GM21529 (cell line): ENCODE measurements around the gene B3GNT2.
"Not testable (repeated sequence)": the region's sequence is repeated elsewhere in the genome, so short reads cannot be mapped to it uniquely, and the experiment has no call there.

ENCODE experiments used
- ATAC-seq: cut with Tn5 transposase; IDR thresholded peaks from one replicate; pipeline ENCODE4 v1.9.1; 2021; ENCODE audit not compliant: unreplicated experiment

B3GNT2 gene

DNA sequence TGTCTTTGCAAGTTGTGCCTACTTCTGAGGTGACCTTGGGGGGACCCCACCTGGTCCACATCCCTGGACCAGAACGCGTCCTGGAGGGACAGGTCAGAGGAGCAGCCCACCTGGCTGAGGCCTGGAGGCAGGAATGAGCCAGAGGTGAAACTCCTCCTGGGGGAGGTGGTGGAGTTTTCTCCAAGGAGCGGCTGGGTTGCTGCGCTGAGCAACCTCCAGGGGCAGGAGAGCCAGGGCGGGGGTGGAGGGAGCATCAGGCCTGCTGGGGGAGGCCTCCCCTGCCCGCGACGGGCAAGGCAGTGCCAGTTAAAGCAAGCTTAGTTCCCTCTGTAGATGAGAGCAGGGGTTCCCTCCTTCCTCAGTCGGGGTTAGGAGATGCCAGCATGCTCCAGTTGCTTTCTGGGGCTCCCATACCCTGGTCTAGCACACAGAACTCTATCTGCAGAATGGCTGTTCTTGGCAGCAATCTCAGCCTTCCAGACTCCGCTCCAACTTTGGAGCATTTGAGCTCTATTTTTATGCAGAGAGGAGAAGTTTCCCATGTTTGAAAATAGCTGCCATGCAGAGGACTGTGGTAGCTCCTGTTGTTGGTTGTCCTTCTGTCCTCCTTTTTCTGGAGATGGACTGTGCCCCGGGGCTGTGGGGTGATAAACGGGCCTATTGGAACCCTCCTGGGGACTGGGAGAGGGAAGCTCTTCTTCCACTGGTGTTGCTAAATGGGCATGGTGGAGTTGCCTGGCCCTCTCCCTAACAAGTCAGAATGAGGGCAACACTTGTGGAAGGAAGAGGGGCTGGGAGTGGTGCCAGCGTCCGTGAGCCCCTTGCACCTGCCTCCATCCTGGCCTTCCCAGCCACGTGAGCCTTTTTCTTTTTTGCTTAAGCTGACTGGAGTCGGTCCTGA is 39.1 kb downstream of the B3GNT2 start:
- no peak for ATAC-seq

GRCh38 chr2:62236499-62236898 is 40.6 kb downstream of the B3GNT2 start:
- no peak for ATAC-seq

GRCh38 chr2:62238236-62238635 is 42.3 kb downstream of the B3GNT2 start:
- no peak for ATAC-seq

GRCh38 chr2:62240546-62240945 is 44.6 kb downstream of the B3GNT2 start:
- no peak for ATAC-seq

DNA sequence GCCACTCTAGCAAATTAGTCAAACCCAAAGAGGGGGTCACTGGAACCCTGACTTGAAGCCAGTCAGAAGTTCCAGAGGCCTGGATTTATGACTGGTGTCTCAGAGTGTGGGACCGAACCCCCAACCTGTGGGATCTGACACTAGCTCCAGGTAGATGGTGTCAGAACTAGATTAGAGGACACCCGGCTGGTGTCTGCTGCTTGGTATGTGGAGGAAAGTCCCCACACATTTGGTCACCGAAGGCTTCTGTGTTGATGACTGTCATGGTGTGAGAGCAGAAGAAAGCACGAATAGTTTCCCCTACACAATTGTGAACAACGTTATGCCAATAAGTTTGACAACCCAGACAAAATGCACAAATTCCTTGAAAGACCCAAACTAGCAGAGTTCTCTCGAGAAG is 48.1 kb downstream of the B3GNT2 start:
- no peak for ATAC-seq

GRCh38 chr2:62248226-62248625 is 52.3 kb downstream of the B3GNT2 start:
- ATAC-seq, result no peak

DNA sequence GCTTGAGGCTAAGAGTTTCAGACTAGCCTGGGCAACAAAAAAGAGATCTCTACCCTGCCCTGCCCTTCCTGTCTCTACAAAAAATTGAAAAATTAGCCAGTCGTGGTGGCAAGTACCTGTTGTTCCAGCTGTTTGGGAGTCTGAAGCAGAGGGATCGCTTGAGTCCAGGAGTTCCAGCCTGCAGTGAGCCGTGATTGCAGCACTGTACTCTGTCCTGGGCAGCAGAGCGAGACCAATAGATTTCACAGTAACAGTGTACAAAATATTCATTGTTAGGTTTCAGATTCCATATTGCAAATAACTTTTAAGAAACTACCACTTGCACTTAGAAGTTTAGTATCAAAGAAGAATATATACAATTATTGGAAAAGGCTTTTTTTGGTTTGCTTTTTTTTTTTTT is 54.3 kb downstream of the B3GNT2 start:
- no peak for ATAC-seq

DNA sequence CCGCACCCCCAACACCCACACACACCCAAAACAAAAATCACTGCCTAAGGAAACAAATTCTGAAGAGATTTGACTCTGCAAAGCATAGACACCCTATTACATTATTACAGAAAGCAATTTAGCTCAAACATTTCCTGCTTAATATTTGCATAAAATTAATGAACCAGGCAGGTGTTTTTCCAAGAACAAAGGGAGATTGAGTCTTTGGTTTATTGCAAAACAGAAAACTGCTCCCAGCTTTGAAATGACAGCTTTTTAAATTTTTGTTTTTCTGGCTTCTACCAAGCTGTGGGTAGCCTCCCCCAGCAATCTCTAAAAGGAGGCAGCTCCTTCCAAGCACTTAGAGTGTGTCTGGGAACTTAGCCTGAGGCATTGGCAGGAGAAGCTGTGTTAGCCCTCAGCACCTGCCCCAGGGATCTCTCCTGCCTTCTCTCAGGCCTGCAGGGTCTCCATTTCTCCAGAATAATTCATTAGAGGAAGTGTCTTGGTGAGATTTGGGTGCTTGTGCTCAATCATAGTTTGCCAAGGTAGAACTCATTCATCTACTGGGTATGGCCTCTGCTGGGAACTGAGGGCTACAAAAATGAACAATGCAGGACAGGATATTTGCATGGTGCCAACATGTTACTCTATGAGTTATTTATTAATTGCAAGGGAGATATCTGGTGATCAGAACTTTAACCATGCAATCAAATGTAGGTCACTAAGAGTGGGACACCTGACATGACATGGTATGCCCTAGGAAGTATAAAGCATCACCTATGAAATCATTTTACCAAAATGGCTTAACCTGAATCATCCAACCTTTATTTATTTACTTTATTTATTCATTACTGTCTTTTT is 58.7 kb downstream of the B3GNT2 start:
- ATAC-seq, result no peak

DNA sequence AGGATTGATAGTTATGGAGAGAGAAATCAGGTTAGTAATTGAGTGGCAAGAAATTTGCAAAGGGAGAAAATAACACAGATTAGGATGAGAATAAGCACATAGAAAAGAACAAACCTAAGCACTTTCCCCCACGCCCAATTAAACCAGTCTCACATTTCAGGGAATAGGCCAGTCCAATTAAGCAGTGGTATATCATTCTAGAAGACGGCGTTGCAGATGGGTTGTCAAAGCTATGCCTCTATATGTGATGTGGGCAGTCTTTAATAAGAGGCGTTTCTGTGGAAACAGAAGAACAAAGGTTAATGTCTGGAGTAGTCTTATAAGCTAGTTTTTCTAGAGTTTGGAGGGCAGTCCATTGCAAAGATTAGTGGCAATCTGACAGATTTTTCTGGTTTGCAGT is 61.6 kb downstream of the B3GNT2 start:
- no peak for ATAC-seq

GRCh38 chr2:62263076-62263715 is 67.3 kb downstream of the B3GNT2 start:
- ATAC-seq, result no peak

DNA sequence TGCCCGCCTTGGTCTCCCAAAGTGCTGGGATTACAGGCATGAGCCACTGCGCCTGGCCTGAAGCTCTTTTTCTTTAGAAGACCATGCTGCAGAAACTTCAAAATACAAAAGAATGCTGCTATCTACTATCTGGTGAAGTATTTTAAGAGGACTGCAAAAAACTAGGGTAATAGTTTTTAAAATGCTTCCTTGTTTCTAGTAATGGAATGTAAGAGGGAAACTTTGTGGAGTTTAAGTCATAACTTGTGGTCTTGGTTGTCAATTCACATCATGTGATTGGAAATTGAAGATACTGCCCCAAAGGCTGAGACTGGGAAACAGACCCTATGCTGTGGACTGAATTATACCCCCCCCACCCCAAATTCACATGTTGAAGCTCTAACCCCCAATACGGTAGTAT is 68.3 kb downstream of the B3GNT2 start:
- ATAC-seq, result no peak

GRCh38 chr2:62265106-62265505 is 69.2 kb downstream of the B3GNT2 start:
- ATAC-seq, result no peak

- ATAC-seq, result no peak
These were observed 70.6 kb downstream of the B3GNT2 start for GRCh38 chr2:62266433-62267038.

DNA sequence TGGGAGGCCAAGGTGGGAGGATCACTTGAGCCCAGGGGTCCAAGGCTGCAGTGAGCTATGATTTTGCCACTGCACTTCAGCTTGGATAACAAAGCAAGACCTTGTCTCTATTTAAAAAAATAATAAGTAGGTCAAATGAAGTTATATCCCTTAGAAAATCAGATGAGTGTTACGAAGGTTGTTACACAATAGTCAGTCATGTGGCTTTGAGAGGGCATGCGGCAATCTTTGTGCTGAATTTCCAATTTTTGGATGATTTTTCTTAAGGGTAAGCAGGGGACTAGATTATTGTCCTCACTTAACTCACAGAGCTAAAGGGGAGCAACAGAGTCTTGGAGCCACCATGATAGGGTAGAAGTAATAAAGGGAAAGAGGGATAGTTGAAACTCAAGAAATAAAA is 71.8 kb downstream of the B3GNT2 start:
- ATAC-seq, result no peak

GRCh38 chr2:62268681-62269188 is 72.8 kb downstream of the B3GNT2 start:
- ATAC-seq, result not testable (repeated sequence)

DNA sequence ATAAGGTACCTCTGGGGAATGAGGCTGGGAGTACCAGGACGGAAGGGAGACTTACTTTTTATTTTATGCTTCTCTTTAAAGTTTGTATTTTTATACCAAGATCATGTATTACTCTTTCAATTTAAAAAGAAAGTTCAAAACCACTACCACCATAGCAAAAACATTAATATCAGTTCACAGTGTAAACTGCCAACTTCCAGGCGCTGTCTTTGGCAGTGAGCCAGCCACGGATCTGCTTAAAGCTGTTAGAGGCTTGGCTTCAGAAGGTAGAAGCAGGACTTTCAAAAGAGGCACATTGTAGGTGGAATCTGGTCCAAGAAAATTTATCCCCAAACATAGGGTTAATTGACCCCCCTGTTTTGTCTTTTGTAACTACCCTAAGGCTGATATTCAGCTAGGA is 74.8 kb downstream of the B3GNT2 start:
- ATAC-seq, result no peak
